SU-DHL-6 (cell line): ENCODE results near the gene KRTAP9-3.
"Not testable (repeated sequence)": the region's sequence is repeated elsewhere in the genome, so short reads cannot be mapped to it uniquely, and the experiment has no call there.

Experiments used
- CTCF ChIP-seq: fragments of 200-600 bp; sonication (generic); IDR thresholded peaks from one replicate; pipeline ENCODE4 v1.5.1; 2017; ENCODE audit warnings: antibody characterized with exemption, mild to moderate bottlenecking, low read length, moderate library complexity; ENCODE audit not compliant: insufficient read depth, poor library complexity, severe bottlenecking
- EZH2phosphoT487 ChIP-seq: fragments of 200-600 bp; sonication (generic), shearing (Covaris generic); conservative IDR thresholded peaks from 2 replicates; pipeline ENCODE4 v1.6.1; 2018; ENCODE audit warnings: mild to moderate bottlenecking, antibody characterized with exemption, low read length, moderate library complexity, mixed read lengths

GRCh38 chr17:41237116-41237515 is 4.9 kb downstream of the KRTAP9-3 start:
- TF ChIP-seq CTCF, EZH2phosphoT487: not testable (repeated sequence)
